ENCODE measurements around the gene ZNF672.
"Not testable (repeated sequence)": the region's sequence is repeated elsewhere in the genome, so short reads cannot be mapped to it uniquely, and the experiment has no call there.

Gene ZNF672

GRCh38 chr1:248856176-248856575, 18.2 kb downstream of the ZNF672 start:
- no peak for DNase-seq

GRCh38 chr1:248857201-248857600, 19.2 kb downstream of the ZNF672 start:
- no peak for DNase-seq

GRCh38 chr1:248857749-248858095, 19.7 kb downstream of the ZNF672 start:
- DNase-seq: no peak

GRCh38 chr1:248858096-248858890, 20.3 kb downstream of the ZNF672 start:
- peak; percentile 71 for DNase-seq

- peak; percentile 97 for DNase-seq
These were observed 21.2 kb downstream of the ZNF672 start, which contains the start of gene ZNF692 for GRCh38 chr1:248858891-248859889. Gene ZNF692, minus strand, starts transcription at chr1:248859085. Its CDS starts 776 bp downstream, at chr1:248858309.

GRCh38 chr1:248860007-248860406, 22.0 kb downstream of the ZNF672 start:
- no peak for DNase-seq

- DNase-seq: no peak
These were observed 23.6 kb downstream of the ZNF672 start for GRCh38 chr1:248861616-248862015.

GRCh38 chr1:248862695-248862997, 24.6 kb downstream of the ZNF672 start:
- DNase-seq: no peak

GRCh38 chr1:248862998-248863881, 25.2 kb downstream of the ZNF672 start:
- DNase-seq: peak; percentile 77

GRCh38 chr1:248871837-248872401, 33.9 kb downstream of the ZNF672 start:
- no peak for DNase-seq

- peak; percentile 73 for DNase-seq
These were observed 34.9 kb downstream of the ZNF672 start for GRCh38 chr1:248872752-248873408.

GRCh38 chr1:248873409-248873992, 35.5 kb downstream of the ZNF672 start:
- peak; percentile 93 for DNase-seq

GRCh38 chr1:248873993-248874533, 36.0 kb downstream of the ZNF672 start:
- no peak for DNase-seq

GRCh38 chr1:248881261-248881660, 43.2 kb downstream of the ZNF672 start:
- no peak for DNase-seq

- DNase-seq: peak; percentile 21
These were observed 44.4 kb downstream of the ZNF672 start for GRCh38 chr1:248882427-248882826.

GRCh38 chr1:248884632-248885295, 46.7 kb downstream of the ZNF672 start:
- DNase-seq: no peak

- no peak for DNase-seq
These were observed 47.6 kb downstream of the ZNF672 start for GRCh38 chr1:248885646-248886045.

- DNase-seq: peak; percentile 30
These were observed 48.3 kb downstream of the ZNF672 start for GRCh38 chr1:248886237-248886895.

GRCh38 chr1:248889914-248890243, 51.9 kb downstream of the ZNF672 start:
- DNase-seq: not testable (repeated sequence)

All from fibroblast of skin of back (primary cell).